LNCaP clone FGC (cell line): Measurements from ENCODE around the gene OLFML2B.

Experiments used
- DNase-seq: peaks from one replicate; pipeline ENCODE4 v3.0.0-alpha.2; 2011; ENCODE audit warnings: low read depth
- H3K4me3 ChIP-seq: 2 replicates; pipeline ENCODE4 v1.5.1; 2011; ENCODE audit warnings: mild to moderate bottlenecking, low read depth, low read length, control low read depth
- CTCF ChIP-seq: IDR thresholded peaks from 2 replicates; pipeline ENCODE4 v1.5.1; 2012; ENCODE audit warnings: mild to moderate bottlenecking; ENCODE audit not compliant: control insufficient read depth, insufficient read depth; ENCODE audit errors: extremely low read depth

Gene OLFML2B

GRCh38 chr1:162004441-162004950 is 19.2 kb downstream of the OLFML2B start:
- DNase-seq: no peak
- H3K4me3 ChIP-seq: no peak overlapping the region
- no peak for TF ChIP-seq CTCF

GRCh38 chr1:162003830-162004215 is 19.8 kb downstream of the OLFML2B start:
- DNase-seq: no peak
- no peak overlapping the region for H3K4me3 ChIP-seq
- no peak for TF ChIP-seq CTCF

GRCh38 chr1:162003061-162003829 is 20.4 kb downstream of the OLFML2B start:
- DNase-seq: no peak
- TF ChIP-seq CTCF: no peak
- no peak overlapping the region for H3K4me3 ChIP-seq

GRCh38 chr1:162000053-162000420 is 23.6 kb downstream of the OLFML2B start:
- no peak overlapping the region for H3K4me3 ChIP-seq
- TF ChIP-seq CTCF: no peak
- no peak for DNase-seq

GRCh38 chr1:161999301-162000052 is 24.2 kb downstream of the OLFML2B start:
- no peak overlapping the region for H3K4me3 ChIP-seq
- DNase-seq: no peak
- no peak for TF ChIP-seq CTCF

GRCh38 chr1:161998811-161999210 is 24.9 kb downstream of the OLFML2B start:
- H3K4me3 ChIP-seq: no peak overlapping the region
- no peak for DNase-seq
- TF ChIP-seq CTCF: no peak
